Hypothalamus (tissue), 51 donors: ENCODE measurements around the gene YBX1.
A peak's percentile ranks its signal among the peaks of the same experiment; 100 is the strongest.

ENCODE experiments used
- DNase-seq, 51 donors: peaks; one replicate each; lab custom pipeline; 2025; lab: John Stamatoyannopoulos, UW

Gene YBX1

DNA sequence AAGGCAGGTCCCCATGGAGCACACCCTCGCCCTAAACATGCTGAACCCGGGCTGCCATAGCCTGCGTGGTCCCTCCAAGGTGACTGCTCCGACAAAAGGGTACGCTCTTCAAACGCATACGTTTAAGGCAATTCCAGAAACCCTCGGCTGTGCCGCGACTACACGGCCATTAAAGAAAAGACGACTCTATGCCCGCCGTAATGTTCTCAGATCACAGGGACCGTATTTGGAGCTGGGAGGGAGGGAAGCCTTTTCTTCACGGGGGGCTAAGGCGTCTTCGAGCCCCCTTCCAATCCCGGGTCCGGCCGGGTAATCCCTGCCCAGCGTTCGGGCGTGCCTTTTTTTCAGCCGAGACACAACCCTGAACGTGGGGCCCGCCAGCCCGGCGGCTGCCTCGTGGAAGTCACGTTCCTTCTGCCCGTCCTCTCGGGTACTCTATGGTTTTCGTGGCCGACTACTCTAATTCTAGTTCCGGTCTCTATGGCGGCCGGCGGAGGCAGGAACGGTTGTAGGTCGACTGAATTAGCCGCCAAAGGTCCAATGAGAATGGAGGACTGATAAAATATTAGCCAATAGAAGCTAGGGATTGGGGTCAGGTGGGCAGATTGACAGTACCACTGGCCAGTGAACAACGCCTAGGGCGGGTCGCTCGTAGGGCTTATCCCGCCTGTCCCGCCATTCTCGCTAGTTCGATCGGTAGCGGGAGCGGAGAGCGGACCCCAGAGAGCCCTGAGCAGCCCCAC, at the start of gene YBX1:
YBX1 (plus strand) TSS at position 678 of the 743 bp plus-strand sequence. CDS start 148 bp downstream, outside the sequence.
- peak; percentile 58 to 99 (median 92) for DNase-seq

DNA sequence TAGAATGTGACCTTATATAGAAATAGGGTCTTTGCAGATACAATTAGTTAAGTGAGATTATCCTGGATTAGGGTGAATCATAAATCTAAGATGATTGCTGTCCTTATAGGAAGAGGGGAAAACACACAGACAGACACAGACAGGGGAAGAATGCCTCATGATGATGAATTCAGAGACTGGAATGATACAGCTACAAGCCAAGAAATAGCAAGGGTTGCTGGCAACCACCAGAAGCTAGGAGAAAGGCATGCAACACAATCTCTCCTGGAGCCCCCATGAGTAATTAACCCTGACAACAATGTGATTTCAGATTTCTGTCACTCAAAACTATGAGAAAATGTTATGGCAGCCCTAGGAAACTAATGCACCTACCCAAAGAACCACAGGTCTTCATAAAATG, 43.1 kb upstream of the YBX1 start:
- DNase-seq = no peak

DNA sequence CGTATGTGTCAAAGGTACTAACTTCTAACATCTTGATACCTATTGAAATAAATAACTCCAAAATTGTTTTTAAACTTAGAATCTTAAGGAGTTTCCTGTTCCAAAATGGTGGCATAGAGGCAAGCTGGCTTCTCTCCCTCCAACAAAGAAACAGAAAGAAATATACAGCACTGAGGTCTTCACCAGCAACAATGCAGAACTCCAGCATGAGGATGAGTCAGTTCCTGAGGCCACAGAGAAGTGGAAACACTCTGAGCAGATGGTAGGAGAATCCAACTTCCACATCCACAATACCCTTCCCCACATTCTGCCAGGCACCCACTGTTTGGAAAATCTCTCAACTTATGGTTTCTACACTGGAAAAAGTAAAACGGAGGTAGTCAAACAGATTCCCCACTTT, 36.2 kb upstream of the YBX1 start:
- no peak for DNase-seq

DNA sequence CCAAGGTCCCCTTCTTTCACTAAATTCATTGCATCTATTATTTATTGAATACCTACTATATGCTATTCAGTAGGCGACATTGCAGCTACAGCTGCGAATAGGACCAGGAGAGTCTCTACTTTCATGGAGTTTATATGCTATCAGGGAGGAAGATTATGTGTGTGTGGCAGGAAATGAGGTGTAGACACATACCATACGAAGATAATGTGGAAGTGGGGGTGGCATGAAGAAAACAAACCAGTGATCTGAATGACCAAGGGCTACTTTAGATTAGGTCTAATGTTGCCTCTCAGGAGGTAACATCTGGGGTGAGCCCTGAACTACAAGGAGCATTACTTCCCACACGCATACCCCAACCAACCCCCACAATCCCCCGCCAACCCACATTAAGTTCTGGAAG, 25.0 kb upstream of the YBX1 start:
- DNase-seq = no peak

DNA sequence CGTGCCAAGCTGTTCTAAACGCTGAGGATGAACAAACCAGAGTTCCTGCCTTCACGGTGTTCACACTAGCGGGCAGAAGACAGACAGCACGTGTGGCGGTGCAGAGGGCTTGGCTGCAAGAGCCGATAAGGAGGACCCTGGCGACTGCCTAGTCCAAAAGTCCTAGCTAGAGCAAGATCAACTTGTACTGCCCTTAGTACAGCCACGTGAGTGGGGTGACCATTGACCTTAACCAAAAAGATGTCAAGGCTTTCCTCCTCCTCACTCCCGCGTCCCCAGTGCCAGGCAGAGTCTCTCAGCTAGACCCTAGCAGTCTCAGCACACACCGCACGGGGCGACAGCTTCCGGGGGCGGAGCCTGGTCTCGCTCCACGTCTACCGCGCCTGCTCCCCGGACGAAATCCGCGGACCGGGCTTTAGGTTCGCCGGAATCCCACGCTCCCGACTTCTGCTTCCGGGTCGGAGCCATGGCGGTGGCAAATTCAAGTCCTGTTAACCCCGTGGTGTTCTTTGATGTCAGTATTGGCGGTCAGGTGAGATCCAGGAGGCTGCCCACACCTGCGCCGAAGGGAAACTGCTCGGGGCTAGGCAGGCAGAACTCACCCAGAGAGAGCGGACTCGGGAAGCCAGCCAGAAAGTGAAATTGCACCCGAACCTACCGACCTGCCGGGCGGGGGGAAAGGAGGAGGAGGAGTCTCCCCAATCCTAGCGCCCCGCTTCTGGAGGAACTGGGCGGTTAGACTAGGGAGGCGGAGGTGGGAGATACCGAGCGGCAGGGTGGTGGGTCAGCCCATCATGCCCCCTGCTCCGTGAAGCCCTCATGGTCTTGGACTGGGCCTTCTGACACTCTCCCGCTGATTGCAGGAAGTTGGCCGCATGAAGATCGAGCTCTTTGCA, 24.0 kb upstream of the YBX1 start, which contains the start of gene PPIH:
PPIH (plus strand) TSS at position 443 of the 896 bp plus-strand sequence; CDS start at position 467, 24 bp downstream.
- DNase-seq = peak; percentile 54 to 96 (median 91)

DNA sequence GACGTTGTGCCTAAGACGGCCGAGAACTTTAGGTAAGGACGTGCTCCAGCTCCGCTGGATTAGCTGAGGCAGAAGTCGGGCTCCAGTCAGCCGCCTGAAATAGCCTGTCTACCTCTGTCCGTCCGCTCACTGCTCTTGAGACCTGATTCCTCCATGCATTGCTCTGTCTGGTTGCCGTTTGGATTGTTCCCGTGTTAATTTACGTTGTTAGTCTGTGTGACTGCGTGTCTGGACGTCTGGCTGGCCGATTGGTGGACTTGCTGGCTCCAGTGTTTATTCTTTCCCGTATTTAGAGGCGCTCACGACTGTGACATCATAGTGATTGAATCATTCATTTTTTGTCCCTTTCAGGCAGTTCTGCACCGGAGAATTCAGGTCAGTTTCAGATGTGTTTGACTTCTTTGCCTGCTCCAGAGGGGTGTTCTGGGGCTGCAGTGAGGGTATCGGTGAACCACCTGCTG, 23.3 kb upstream of the YBX1 start:
- peak in 1 of 51 donors; percentile 29 for DNase-seq

DNA sequence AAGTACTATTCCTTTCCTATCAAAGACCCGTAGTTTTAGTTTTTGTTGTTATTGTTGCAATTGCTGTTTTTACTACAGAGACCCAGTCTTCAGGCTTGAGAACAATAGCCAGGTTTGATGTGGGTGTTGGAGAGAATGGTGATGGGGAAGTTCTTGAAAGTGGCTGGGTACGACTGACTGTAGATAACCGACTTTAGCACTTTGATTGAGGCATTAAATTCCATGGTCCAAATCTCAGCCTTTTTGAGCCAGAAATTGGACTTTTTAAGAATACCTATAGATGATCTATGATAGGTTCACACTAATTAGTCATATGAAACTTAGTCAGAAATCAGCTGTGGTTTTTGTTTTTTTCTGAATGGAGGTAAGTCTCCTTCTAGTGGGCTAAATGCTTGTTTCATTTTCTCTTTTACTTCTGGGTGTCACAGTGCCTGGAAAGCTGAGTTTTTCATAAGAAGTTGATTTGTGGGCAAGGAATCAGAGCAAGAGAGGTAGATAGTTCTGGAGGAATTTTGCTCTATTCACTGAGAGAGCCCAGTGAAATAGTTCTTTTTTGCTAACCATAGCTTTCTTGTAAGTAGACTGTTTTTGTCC, 21.2 kb upstream of the YBX1 start:
- DNase-seq = no peak

DNA sequence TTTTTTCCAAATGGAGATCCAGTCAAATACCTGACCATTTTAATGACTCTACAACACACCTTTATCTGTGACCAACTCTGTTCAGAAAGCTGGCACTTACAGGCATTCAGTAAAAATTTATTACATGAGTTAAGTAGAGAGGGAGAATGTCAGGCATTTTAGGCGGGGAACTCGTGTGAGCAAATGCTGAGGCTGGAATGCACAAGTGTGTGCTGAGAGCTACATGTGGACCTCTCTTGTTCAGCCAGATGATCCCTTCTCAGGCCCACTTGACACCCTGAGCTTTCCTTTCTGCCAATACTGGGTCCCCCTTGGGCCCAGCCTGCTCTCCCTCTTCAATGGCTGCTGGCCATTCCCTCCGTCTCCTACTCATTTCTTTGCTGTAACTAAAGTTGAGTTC, 12.3 kb upstream of the YBX1 start:
- DNase-seq = no peak

DNA sequence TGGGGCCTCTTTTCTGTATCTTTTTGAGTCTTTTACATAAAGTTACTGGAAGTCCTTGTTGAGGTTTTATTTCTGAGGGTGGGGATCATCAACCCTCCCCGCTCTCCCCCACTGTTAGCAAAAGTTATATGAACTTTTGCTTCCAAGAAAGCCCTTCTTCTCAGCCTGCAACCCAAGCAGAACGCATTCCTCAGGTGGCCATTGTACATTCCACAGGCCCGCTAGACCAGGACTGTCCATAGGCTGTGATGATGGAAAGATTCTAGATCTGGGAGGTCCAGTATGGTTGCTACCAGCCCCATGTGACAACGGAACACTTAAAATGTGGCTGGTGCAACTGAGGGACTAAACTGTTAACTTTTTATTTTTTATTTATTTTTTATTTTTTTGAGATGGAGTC, 11.8 kb upstream of the YBX1 start:
- no peak for DNase-seq

DNA sequence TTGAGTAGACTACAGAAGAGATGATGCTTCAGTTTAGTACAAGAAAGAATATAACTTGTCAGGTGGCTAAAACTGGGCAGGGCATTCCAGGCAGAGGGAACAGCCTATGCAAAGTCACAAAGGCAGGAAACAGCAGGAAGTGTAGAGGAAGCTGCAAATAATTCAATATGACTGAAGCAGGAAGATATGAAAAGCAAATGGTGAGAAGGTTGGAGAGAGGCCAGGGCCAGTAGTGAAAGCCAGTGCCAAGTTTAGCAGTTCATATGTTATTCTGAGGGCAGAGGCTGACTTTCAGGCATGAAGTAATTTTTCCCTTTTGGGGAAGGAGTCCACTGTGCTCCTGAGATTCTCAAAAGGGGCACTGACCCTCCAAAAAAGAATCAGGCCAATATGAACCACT, 8.0 kb upstream of the YBX1 start:
- DNase-seq = no peak

DNA sequence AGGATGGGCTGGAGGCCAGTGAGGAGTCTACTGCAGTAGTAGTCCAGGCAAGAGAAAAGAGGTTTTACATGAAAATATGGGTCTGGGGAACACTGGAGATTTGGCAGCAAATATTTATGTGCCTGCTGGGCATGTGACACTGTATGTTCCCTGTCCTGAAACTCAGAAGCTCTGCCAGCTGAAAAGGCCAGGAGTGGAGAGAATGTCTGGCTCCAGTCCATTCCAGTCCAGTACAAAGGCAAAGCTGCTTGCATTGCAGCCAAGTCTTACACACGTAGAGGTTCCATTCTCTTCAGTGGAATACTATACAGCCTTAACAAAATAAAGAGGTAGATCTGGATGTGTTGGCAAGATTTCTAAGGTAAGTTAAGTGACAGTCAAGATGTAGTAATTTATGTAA, 7.5 kb upstream of the YBX1 start:
- DNase-seq = no peak

DNA sequence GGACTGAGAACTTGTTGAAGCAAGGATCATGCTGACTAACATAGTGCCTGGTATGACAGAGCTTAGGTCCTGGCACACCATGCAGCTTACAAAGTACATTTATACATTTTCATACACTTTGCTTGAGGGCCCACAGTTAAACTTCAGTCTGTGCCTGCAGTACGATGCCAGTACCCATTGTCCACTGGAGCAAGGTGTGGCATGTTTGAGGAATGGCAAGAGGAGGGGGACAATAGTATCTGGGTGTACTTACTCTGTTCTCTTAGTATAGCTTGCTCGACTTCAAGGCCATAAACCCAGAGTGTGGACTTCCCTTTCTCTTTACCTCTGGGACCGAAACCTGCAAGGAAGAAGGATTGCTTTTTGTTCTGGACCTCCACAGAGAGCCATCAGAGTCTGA, 6.8 kb upstream of the YBX1 start:
- DNase-seq = no peak

DNA sequence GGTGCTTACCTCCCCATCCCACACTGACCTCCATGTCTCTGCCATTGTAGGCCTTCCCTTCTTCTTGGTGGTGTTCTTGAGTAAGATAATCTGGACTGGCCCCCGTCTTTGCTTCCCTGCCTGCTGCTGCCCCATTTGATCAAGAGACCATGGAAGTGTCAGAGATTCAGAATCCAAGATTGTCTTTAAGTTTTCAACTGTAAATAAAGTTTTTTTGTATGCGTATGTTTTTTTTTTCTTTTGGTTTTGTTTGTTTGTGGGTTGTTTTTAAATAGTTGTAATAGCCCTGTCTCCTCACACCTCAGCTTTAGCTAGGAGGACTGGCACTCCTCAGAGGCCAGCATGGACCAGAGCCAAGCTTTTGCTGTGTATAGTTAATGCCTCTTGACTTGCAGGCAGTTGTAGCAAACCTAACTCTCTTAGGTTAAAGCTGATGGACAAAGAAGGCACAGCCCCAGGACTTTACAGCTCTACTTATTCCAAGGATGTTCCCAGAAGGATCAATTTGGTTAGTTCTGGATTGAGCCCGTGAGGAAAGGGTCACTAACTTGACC, 5.6 kb upstream of the YBX1 start:
- no peak for DNase-seq

DNA sequence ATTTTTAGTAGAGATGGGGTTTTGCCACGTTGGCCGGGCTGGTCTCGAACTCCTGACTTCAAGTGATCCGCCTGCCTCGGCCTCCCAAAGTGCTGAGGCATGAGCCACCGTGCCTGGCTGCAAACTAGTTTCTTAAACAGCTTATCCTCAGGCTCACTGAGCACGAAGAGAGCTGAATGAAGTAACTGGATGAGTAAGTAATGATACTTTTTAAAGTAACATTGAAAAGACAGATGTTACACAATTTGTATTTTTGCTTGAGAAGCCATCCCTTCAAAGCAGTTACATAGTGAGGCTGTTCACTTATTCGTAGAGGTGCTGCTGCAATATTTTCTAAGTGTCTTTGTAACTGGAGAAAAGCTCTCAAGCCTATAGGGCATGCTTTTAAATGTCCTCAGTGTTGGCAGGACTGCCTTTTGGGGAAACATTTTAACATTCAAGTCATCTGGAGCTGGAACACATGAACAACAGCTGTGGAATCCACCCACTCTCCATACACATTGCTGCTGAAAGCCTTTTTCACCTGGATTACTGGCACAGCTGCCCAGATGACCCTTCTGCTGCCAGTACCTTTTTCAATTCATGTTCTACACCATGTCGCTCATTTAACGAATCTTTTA, 2.7 kb upstream of the YBX1 start:
- DNase-seq = peak in 2 of 51 donors; percentile 4 to 17

DNA sequence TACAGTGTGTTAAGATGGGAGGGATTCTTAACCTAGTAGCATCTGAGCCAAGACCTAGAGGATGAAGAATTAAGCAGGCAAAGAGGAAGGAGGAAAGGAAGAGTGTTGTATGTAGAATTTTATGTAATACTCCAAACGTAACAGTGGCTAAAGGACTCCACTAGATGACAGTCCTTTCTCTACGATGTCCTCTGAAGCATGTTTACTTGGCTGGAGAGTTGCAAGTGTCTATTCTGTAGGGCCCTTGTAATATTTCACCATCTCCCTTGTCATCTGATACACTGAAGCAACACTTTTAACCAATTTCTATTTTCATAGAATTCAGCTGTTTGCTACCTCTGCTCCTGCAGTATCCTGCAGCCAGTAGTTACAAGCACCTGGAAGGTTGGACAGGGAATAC, 2.2 kb upstream of the YBX1 start:
- no peak for DNase-seq

DNA sequence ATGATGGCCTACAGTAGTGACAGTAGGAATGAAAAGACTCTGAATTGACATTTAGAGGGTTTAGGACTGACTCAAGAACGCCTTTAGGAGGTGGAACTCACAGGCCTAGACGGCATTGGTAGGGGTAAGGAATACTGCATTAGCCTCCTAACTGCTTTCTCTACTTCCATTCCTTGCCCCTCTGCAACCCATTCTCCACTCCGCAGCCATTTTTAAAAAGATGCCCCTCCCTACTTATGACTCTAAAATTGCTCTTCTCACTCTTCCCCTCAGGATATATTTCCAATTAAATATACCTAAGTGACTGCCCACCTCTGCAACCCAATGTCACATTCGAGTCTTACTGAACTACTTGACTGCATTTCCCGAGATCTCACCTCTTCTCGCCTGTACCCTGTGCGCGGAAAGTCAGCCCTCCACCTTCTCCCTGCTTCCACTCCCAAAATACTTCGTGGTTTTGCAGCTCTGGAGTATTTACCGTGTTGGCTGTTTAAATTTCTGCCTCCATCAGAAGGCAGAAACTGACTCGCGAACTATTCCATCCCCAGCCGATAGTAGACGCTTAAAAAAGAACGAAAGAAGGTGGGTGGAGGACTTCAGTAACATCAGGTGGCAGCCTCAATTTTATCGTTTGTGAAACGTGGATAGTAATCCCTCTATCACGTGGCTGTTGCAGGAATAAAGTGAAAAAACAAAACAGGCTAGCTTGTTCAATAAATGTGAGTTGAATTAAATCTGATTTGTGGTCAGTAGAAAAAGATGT, 1.1 kb upstream of the YBX1 start:
- peak in 4 of 51 donors; percentile 3 to 76 (median 13) for DNase-seq

DNA sequence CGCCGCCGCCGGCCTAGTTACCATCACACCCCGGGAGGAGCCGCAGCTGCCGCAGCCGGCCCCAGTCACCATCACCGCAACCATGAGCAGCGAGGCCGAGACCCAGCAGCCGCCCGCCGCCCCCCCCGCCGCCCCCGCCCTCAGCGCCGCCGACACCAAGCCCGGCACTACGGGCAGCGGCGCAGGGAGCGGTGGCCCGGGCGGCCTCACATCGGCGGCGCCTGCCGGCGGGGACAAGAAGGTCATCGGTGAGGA, 193 bp downstream of the YBX1 start:
- DNase-seq = peak in 1 of 51 donors; percentile 47

DNA sequence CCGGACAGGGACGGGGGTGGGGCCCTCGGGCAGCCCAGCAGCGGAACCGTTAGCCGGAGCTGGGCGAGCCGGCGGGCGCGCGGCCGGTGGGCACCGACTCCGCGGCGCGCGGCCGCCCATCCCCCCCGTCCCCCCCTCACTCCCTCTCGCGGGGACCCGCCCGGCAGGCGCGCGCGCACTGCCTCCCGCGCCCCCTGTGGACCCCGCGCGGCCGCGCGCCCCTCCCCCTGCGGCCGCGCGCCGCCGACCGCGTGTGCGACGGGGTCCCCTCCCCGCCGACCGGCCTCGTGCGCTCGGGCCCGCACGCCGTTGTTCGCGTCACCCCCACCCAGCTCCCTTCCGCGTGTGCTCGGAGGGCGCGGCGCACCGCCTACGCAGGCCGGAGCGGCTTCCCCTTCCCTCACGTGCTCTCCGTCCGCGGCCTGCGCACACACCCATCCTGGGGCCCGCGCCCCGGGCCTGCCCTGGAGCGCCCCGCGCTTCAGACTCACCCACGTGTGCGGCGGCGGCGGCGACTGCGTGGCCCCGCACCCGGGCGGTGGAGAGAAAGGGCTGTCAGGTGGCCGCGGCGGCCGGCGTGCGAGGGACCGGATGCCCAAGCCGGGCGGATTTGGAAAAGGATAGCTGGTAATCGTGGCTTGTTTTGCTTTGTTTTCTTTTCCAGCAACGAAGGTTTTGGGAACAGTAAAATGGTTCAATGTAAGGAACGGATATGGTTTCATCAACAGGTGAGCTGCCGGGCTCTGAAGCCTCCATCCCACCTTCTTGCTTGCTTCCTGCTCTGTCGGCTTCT, 717 bp downstream of the YBX1 start:
- DNase-seq = peak in 44 of 51 donors; percentile 8 to 77 (median 46)

DNA sequence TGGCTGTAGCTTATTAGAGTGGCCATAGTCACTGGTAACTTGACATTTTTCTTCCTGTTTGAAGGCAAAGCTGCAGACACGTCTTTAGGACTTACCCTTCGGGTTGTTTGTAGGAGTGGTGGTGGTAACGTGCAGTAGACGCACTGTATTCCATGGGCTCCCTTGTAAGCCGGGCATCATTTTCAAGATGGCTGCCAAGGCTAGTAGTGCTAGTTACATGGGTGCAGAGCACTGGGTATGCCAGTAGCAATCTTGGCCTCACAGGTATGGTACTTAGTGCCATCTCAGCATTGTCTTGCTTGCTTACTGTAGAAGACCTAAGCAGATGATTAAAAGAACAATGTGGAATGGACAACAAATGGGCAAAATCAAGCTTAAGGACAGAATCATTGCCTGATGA, 1.9 kb downstream of the YBX1 start:
- DNase-seq = no peak
